NB4 (cell line): Measurements from ENCODE around the gene FSTL5.

Experiments used
- MYC ChIP-seq: IDR thresholded peaks from 2 replicates; pipeline ENCODE4 v1.6.1; 2011; ENCODE audit warnings: low read depth, low read length
- POLR2A ChIP-seq: IDR thresholded peaks from 2 replicates; pipeline ENCODE4 v1.6.1; 2011; ENCODE audit warnings: mild to moderate bottlenecking; ENCODE audit not compliant: insufficient read length; ENCODE audit errors: extremely low read depth
- TF ChIP-seq, protein P1 (sequence below): IDR thresholded peaks from one replicate; pipeline ENCODE4 v1.5.1; 2012; ENCODE audit warnings: low read depth, low read length

- TF ChIP-seq, protein P1, sequence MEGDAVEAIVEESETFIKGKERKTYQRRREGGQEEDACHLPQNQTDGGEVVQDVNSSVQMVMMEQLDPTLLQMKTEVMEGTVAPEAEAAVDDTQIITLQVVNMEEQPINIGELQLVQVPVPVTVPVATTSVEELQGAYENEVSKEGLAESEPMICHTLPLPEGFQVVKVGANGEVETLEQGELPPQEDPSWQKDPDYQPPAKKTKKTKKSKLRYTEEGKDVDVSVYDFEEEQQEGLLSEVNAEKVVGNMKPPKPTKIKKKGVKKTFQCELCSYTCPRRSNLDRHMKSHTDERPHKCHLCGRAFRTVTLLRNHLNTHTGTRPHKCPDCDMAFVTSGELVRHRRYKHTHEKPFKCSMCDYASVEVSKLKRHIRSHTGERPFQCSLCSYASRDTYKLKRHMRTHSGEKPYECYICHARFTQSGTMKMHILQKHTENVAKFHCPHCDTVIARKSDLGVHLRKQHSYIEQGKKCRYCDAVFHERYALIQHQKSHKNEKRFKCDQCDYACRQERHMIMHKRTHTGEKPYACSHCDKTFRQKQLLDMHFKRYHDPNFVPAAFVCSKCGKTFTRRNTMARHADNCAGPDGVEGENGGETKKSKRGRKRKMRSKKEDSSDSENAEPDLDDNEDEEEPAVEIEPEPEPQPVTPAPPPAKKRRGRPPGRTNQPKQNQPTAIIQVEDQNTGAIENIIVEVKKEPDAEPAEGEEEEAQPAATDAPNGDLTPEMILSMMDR, result no peak
- TF ChIP-seq POLR2A (no peak), MYC (no peak)
These were observed 645.9 kb downstream of the FSTL5 start for GRCh38 chr4:161517941-161518340.
